HG02763 (cell line): ENCODE results near the gene EIF4E1B.

ENCODE experiments used
- ATAC-seq: cut with Tn5 transposase; IDR thresholded peaks from one replicate; pipeline ENCODE4 v1.9.1; 2021; ENCODE audit warnings: mild to moderate bottlenecking, moderate library complexity; ENCODE audit not compliant: unreplicated experiment

Gene EIF4E1B

DNA sequence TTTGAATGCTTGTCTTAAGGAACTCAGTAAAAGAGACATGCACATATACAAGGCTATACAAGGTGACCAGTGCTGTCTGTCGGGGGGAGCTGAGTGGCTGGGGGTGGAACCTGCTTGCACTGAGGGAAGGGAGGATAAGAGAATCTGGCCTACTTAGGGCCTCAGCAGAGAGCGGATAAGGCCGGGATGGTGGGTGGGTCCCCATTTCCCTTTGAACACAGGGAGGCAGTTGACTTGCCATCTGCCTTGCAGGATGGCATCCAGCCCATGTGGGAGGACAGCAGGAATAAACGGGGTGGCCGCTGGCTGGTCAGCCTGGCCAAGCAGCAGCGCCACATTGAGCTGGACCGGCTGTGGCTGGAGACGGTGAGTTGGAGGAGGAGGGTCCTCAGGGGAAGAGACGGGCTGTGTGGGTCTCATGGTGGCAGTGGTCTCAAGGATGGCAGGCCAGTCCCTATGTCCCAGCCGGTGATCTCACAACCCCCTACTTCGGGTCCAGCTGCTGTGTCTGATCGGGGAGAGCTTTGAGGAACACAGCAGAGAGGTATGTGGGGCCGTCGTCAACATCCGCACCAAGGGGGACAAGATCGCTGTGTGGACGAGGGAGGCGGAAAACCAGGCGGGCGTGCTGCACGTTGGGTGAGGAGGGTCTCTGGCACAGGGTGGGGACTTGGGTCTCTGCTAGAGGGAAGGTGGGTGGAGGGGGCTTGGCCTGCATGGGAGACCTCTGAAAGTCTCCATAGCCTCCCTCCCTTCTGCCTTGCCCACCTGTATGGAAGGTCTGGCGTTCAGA, 14.6 kb downstream of the EIF4E1B start:
- no peak for ATAC-seq

DNA sequence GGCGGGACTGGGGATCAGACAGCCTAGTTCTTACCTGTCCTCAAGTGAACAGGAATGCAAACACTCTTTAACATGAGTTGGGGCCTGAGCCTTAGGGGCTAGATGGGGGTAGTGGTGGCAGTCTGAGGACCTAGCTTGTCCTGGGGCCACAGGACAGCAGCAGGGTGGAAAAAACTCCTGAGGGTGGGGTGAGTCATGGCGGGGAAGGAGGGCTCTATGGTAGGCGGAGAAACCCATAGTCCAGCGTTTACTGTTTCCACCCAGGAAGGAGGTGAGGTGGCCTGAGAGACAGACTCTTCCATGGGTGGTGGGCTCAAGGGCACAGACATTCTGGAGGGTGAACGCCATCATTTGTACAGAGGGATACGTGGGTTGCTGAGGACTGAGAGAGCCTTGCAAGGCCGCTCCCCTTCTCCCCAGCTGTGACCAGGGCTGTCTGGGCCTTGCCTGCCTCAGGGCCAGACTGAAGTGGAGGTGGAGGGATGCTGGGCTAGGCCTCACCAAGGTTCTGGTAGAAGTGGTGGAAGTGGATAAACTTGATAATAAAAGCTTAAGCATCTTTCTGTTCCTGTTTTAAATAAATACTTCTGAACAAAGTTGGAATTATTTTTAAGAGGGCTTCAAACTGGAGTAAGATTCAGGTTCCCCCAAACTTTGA, 15.7 kb downstream of the EIF4E1B start:
- no peak for ATAC-seq

DNA sequence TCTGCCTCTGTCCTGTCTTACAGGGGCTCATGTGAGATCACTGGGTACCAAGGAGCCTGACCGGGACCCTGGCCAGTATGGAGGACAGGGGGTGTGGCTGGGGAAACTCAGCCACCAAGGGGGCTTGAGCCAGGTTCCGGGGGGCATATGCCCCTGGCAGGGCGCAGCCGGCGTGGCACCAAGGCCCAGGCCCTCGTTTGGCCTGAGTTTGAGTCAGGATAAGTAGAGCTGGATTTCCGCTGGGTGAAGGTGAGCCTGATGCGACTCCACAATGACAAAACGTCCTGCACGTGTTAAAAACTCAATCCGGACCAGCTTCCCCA, 16.2 kb downstream of the EIF4E1B start:
- ATAC-seq, result no peak

DNA sequence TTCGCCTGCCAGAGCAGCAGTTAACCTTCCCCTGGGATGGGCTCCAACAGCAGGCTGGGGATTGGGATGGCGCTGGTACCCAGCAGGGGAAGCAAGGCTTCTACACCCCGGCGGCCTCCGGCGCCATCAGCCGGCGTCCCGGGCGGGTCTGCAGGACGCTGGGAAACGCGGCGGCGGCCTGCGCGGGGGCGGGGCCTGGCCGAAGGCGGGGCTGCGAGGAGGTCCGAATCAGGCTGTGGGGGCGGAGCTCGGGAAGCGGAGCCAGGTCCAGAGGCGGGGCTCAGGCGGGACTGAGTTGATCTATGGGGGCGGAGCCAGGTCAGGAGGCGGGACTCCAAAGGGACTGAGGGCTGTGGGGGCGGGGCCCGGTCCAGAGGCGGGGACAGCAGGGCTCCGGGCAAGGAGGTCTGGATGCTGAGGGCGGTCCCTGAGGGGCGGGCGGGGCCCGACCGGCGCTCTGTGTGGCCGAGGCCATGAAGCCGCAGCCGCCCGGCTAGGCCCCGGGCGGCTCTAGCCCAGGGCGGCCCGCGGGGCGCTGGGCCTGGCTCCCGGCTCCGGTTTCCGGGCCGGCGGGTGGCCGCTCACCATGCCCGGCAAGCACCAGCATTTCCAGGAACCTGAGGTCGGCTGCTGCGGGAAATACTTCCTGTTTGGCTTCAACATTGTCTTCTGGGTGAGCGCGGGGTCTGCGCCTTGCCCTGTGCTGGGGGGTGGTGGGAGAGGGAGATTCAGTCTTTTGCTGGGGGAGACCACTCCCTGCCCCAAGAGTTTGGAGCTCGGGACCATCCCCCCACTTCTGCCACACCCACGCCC, 16.8 kb downstream of the EIF4E1B start, which contains the start of gene TSPAN17:
TSPAN17 (plus strand) TSS at position 455 of the 813 bp plus-strand sequence; CDS start at position 587, 132 bp downstream.
- peak; percentile 93 for ATAC-seq

DNA sequence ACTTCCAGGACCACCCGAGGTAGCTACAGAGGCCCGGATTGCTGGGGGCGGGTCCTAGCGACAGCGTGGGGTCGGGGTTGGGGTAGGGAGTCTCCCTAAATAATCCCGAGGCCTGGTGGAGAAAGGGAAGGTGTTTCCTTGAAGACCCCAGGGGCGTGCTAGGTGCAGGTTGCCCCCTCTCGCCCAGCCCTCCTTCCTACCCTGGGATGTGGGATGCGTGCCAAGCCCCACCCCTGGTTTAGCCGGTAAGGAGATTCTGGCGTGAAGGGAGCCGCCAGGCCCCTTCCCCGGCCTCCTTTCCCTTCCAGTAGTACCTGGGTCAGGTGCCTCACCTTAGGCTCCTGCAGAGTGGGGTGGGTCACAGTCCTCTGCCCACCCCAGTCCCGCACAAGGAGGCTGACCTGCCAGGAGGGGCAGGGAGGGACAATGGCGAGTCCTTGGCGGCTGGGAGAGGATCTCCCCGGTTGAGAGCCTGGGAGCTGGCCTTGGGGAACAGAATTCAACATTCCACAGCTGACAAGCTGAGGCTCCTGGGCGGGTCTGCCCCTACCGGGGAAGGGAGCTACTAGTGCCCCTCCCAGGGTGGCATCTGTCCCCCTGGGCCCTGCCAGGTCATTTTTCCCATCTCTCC, 17.5 kb downstream of the EIF4E1B start:
- no peak for ATAC-seq

DNA sequence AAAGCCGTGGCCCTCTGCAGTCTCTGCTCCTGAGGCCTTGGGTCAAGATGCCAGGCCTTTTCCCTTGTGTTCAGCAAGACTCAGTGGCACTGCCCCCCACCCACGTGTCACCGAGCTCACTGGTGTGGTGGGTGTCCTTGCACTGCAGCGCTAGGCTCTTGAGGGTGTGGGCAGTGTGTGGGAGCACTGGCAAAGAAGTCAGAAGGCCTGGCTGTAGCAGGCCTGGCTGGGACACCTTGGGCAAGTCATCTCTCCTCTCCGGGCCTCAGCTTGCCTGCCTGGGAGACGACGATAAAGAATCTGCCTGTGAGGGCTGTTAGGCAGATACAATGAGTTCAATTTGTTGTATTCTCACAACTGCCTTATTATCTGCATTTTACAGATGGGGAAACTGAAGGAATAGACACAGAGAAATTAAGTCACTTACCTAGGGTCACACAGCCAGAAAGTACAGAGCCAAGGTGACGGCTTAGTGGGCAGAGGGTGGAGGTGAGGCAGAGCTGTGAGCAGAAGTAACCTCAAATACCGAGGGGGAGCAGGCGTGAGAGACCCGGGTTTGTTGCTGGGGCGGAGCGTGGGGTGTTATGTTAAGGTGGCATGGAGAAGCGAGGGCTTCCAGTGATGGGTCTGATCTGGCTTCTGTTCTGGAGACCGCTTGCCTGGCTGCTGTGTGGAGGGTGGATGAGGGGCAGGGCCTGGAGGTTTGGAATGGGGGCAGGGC, 18.2 kb downstream of the EIF4E1B start:
- no peak for ATAC-seq

DNA sequence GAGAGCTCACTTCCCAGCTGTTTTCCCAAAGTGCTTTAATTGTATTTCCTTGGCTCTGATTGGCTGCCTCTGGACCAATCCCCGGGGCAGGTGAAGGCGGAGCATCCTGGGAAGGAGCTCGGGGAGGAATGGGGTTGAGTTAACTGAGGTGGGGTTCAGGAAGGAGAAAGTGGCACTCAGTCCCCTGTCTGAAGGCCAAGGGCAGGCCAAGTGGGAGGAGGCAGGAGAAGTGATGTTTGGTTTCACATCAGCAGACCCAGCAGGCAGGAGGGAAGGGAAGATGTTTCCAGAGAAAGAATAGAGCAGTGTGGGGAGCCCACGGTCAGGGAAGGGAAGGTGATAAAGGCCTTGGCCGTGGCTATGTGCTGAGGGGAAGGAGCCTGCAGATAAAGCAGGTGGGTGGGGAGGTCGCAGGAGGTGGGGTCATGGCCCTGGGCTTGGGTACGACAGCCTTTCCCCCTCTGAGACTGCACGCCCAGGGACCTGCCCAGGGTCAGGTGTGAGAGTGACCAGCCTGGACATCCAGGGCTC, 19.9 kb downstream of the EIF4E1B start:
- ATAC-seq, result no peak

DNA sequence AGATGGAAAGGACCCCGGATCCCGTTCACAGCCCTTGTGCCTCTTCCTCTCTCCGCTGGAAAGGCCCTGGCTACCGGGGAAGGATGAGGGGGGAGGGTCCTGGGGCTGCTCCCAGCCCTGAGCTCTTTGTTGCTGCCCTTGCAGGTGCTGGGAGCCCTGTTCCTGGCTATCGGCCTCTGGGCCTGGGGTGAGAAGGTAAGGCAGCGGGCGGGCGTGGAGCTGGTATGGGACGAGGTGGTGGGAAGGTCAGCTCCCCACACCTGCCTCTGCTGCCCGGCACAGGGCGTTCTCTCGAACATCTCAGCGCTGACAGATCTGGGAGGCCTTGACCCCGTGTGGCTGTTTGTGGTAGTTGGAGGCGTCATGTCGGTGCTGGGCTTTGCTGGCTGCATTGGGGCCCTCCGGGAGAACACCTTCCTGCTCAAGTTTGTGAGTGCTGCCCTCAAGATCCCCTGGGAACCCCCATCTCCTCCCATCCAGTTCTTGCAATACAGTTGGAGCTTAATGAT, 21.1 kb downstream of the EIF4E1B start:
- ATAC-seq, result no peak

DNA sequence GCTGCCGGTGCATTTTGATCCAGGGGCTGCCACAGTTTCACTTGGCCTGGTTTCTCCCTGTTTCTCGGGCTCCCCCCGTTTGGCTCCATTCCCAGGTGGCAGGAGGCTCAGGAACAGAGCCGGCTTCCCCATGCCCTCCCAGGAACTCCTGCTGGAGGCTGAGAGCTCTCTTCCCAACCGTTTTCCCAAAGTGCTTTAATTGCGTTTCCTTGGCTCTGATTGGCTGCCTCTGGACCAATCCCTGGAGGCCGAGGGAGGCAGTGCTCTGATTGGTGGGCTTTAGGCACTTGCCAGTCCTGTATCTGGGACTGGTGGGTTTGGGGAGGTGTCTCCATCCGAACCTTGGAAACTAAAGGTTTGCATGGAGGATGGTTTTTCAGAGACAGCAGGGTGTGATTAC, 21.7 kb downstream of the EIF4E1B start:
- no peak for ATAC-seq

DNA sequence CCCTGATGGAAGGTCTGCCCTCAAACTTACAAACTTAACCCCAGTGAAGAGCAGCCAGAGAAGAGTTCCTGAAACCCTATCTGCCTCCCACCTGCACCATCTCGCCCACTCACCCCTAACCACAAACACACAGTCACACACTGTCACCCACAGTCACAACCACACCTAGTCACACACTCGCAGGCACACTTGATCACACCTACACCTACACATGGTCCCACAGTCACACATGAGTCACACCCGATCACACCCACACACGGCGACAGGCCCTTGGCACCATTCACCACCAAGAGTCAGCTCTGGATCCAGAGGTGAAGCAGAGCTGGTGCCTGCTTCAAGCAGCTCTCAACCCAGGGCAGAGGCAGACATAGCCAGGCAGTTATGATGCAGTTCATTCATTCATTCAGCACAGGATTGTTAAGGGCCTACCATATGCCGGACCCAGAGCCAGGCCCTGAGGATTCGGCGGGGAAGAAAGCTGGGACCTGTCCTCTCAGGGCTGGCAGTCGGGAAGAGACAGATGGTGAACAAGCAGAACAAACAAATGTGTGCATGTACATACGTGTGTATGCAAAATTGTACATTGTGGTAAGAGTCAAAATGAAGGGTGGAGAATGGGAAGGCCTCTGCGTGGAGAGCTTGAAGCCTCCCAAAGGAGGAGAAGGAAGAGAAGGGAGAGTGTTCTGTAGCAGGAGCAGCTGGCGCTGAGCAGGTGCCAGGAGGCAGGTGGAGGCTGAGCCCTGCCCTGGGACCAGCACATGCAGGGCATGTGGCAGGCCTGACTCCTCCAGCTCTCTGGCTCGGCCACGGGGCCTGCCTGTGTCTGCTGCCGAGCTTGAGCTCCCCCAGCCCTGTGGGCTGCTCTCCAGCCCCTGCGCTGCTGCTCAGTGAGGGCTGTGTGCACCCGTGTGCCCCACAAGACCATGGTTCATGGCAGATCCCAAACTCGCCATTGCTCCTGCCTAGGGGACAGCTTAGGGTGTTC, 23.2 kb downstream of the EIF4E1B start:
- no peak for ATAC-seq

DNA sequence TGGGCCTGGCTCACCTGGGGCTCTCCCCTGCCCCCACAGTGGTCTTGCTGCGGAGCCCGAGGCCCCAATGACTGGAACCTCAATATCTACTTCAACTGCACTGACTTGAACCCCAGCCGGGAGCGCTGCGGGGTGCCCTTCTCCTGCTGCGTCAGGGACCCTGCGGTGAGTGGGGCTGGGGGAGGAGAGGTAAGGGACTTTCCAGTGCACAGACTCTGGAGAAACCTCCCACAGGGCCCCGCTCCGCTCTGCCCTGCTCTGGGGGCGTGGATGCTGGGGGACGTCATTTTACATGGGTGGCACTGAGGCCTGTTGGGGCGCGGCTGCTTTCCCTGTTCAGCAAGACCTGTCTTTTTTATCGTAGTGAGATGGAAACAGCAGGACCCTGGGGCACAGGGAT, 24.4 kb downstream of the EIF4E1B start:
- ATAC-seq, result no peak

DNA sequence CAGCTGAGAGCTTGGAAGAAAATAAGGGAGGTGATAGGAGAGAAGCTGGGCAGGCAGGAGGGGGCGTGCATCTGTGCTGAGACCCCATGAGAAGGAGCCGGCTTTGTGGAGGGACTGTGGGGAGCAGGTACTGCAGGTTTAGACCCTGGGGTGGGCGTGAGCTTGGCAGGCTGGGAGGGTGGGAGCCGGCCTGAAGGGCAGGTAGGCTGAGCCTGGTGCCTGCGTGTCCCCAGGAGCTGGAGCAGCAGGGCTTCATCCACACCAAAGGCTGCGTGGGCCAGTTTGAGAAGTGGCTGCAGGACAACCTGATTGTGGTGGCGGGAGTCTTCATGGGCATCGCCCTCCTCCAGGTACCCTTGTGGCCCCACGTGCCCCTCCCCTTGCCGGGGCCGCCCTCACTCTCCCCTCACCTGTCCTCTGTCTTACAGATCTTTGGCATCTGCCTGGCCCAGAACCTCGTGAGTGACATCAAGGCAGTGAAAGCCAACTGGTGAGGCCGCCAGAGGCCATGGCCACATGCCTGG, 26.1 kb downstream of the EIF4E1B start:
- ATAC-seq, result no peak

DNA sequence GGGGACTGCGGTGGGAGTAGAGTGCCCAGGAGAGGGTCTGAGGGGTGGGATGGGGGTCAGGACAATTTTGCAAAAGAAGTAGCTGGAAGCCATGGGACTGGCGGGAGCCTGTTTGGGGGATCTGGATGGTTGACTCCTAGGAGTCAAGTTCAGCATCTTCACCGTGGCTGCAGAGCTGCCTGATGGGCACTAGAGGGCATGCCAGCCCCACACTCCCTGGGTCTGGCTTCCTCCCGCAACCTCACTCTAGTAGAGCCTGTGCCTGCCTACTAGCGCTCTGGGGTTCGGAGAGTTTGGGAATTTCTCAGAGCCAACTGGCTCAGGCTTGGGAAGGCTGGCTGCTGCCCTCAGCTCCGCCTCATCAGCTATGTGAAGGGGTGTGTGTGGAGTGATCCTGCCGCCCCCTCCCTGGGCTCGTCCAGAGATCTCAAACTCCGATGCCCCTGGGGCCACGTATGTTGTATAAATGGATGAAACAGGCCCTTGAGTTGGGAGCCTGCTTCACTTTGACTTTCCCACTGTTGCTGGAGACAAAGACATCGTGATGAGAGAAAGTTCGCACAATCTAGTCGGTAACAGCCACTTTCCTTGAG, 27.6 kb downstream of the EIF4E1B start:
- no peak for ATAC-seq

DNA sequence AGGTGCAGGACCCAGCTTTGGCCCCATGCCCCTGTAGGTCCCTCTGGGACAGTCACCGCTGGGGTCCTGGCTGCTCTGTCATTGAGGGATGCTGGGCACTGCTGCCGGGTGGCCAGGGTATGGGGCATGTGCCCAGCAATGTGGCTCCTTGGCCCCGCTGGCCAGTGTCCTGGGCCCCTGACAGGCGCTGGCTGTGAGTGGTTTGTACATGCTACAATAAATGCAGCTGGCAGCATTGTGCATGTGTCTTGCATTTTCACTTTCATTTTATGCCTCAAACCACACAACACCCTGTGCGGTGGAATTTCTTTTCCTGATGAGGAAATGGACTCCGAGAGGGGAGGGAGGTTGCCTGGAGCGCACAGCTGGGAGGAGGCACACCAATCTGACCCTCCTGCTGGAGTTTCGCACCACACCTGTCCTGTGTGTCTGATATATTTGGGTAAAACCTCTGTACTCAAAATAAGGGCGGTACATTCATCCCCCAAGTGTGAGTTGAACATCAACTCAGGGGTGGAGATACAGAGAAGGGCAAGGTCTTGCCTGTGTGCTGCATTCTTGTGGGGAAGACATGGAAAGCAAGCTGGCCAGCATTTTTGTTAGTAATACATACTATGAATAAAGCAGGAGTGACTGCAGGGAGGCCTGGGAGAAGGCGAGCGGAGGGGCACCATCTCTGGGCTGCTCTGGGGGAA, 28.5 kb downstream of the EIF4E1B start:
- no peak for ATAC-seq

DNA sequence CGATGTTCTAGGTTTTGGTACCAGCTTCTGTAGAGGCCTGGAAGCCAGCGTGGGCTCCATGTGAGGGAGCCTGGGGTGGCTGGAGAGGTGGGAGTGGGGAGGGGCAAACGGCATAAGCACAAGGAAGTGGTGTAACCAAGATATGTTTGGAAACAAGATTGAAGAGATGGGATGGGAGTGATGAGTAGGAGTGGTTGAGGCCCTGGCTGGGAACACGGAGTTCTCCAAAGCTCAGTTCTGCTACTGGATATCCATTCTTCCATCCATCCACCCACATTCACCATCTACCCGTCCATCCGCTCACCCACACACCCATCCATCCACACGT, 29.0 kb downstream of the EIF4E1B start:
- no peak for ATAC-seq

DNA sequence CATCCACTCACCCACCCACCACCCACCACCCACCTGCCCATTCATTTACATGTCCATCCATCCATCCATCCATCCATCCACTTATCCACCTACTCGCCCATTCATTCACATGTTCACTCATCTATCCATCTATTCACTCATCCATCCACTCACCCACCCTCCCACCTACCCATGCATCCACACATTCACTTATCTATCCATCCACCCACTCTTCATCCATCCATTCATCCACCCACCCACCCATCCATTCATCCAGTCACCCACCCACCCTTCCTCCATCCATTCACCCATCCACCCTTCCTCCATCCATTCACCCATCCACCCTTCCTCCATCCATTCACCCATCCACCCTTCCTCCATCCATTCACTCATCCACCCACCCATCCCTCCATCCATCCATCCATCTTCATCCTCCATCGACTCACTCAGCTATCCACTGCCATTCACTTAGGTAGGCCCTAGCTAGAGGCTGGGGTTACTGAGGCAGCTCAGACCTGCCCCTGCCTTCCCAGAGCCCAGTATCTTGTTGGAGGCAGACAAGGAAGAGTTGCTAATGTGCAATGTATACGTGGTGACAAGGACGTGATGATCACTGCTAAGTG, 29.5 kb downstream of the EIF4E1B start:
- ATAC-seq, result no peak

DNA sequence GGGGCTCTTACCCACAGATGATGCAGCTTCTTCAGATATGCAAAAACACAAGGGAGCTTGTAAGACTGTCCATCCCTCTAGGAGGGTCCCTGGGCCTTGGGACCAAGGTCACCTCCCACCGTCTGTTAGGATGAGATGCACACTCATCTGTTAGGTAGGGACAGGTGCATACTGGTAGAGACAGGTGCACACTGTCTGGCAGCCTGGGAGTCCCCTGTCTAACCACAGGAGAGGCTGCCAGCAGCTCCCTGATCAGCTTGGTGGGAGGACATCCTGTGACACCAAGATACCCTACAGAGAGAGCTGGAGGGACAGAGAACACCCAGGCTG, 30.0 kb downstream of the EIF4E1B start:
- peak; percentile 17 for ATAC-seq
